HG02763 (cell line): ENCODE measurements around the gene ZBTB21.
"Not testable (repeated sequence)": the region's sequence is repeated elsewhere in the genome, so short reads cannot be mapped to it uniquely, and the experiment has no call there.

Experiments used
- ATAC-seq: cut with Tn5 transposase; IDR thresholded peaks from one replicate; pipeline ENCODE4 v1.9.1; 2021; ENCODE audit warnings: mild to moderate bottlenecking, moderate library complexity; ENCODE audit not compliant: unreplicated experiment

The ZBTB21 gene

DNA sequence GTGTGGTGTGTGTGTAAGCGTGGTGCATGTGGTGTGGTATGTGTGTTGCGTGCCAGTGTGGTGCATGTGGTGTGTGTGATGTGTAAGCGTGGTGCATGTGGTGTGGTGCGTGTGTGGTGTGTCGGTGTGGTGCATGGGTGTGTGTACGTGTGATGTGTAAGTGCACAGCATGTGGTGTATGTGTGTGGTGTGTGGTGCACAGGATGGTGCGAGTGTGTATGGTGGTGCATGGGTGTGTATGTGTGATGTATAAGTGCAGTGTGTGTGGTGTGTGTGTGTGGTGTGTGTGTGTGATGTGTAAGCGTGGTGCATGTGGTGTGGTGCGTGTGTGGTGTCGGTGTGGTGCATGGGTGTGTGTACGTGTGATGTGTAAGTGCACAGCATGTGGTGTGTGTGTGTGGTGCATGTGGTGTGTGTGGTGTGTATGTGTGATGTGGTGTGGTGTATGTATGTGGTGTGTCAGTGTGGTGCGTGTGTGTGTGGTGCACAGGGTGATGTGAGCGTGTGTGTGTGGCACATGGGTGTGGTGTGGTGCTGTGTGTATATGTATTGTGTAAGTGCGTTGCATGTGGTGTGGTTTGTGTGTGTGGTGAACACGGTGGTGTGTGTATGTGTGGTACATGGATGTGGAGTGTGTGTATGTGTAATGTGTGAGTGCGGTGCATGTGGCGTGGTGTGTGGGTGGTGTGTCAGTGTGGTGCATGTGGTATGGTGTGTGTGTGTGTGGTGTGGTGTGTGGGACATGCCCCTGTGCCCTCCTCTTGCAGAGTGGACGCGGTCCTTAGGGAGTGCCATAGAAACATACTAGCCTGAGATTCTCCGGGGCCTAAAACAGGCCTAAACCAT, 55.3 kb downstream of the ZBTB21 start:
- no peak for ATAC-seq

DNA sequence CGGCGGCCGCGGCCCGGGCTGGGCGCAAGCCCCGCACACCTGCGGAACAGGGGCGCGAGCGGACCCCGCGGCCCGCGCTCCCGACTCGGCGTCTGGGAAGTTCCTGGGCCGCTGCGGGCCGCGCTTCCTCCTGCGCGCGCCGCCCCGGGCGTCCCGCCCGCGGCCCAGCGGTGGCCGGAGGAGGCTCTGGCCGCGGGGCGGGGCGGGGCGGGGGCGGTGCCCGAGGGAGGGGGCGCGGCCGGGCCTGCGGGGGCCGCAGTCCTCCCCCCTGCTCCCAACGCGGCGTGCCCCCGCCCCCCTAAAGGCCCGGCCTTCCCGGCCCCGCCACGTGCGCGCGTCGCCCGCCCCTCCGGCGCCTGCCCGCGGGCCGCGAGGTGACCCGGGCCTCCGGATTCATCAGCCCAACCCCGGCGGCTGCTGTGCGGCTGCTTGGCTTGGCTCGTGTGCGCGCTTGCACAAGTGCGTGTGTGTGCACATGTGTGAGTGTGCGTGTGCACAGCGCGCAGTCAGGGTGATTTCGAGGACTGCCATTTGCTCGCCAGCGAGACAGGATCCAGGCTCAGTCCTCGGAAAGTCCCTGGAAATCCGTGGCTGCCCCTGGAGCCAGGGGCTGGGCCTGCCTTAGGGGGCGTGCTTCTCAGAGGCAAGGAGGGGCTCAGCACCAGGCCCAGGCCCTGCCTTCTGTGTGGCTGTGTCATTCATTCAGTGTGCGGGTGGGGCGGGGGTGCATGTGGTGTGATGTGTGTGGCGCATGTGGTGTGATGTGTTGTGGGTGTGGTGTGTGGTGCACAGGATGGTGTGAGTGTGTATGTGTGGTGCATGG, 56.1 kb downstream of the ZBTB21 start, which contains the start of gene C2CD2:
Gene C2CD2, minus strand, starts transcription at position 188 of the 823 bp plus-strand sequence. CDS start 370 bp downstream, outside the sequence.
- ATAC-seq, result no peak

- no peak for ATAC-seq
Observed at GRCh38 chr21:41953249-41953830, 56.8 kb downstream of the ZBTB21 start.

DNA sequence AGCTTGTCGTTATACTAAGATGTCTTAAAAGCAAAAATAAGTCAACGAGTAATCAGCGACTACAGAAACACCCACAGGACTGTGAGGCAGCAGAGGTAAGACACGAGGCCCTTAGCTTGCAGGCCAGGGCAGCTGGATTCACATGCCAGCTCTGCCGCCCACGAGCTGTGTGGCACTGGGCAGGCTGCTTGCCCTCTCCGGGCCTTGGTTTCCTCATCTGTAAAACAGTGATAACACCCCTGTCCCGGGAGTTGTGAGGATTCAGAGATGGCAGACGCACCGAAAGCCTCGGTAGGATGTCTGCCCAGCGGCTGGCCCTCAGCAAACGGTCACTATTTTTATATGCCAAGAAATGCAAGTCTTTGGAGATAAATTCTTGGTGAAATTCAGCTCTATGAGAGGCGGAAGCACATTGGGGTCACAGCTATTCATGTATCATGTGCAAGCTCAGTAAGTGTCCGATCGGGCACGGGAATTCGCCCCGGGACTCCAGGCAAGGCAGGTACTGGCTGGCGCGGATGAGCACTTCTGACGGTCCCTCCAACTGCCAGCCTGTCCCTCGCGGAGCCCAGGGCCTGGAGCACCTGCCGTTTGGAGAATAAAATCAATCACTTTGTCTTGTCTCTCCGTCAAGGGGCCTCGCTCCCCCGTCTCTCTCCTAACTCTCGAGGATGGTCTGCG, 57.5 kb downstream of the ZBTB21 start:
- ATAC-seq, result no peak

- no peak for ATAC-seq
Observed at GRCh38 chr21:41951876-41952567, 58.1 kb downstream of the ZBTB21 start.

GRCh38 chr21:41950941-41951351, 59.2 kb downstream of the ZBTB21 start:
- no peak for ATAC-seq

GRCh38 chr21:41949631-41950030, 60.5 kb downstream of the ZBTB21 start:
- not testable (repeated sequence) for ATAC-seq

DNA sequence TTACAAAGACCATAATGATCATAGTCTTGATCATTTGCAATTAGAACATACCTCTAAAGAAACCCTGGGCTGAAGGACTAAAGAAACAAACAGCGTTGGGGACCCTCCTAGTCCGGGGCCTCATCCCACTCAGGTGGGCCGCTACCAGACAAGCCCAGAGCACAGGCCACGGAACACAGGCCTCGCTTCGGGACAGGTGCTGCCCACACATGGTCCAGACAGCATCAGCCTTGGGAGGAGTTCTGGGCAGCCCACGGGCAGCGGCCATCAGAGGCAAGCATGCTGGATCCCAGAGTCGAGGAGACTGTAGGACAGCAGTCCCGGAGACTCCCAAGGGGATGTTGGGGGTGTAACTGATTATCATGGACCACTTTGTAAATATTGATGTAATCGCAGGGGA, 61.3 kb downstream of the ZBTB21 start:
- ATAC-seq, result no peak

GRCh38 chr21:41948078-41948895, 61.9 kb downstream of the ZBTB21 start:
- ATAC-seq, result no peak

DNA sequence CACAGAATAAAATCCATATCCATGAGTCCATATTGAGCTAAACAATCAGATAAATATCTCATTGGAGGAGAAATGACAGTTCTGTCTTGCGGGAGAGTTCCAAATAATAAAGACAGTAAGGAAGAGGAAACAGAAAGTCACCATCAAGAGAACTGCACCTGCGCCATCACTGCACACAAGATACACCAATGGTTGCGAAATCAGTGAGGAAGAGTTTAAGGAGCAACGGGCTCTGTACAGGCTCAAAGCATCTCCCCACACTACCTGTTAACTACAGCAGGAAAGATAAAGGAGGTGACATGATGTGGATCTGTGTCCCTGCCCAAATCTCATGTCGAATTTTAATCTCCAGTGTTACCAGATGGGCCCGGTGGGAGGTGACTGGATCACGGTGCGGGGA, 64.2 kb downstream of the ZBTB21 start:
- no peak for ATAC-seq

- ATAC-seq, result no peak
Observed at GRCh38 chr21:41943851-41944250, 66.3 kb downstream of the ZBTB21 start.

GRCh38 chr21:41942457-41942856, 67.7 kb downstream of the ZBTB21 start:
- ATAC-seq, result no peak

DNA sequence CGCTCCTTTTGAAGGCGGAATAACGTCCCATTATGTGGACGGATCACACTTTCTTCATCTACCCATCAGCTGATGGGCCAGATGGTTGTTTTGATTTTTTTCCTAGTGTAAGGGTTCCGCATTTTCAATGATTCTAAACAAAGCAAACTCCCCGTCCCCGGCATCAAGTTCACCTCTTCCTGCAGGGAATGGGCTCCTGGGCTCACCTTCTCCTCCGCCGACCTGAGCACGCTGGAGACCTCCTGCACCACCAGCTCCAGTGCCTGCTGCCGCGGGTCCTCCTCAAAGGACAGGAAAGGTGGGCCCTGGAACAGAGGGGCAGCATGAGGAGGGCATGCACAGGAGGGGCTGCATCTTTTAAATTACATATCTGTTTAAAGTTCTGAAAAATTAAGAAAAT, 68.2 kb downstream of the ZBTB21 start:
- ATAC-seq, result no peak

DNA sequence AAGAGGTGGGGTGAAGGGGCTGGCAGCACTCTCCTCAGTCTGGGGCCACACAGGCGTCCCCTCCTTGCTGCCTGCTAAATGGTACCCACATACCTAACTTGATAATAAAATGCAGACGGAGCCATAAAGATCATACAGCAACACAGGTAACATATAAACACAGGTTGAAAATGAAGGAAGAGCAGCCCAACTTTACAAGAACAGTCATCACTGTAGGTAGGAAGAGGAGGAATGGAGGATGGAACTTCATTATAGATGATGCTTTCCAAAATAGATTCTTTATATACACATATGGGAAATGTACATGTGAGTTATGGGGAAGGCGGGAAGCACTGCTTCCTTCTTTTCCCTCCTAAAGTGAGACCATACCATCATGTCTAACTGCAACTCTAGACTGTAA, 69.7 kb downstream of the ZBTB21 start:
- no peak for ATAC-seq

DNA sequence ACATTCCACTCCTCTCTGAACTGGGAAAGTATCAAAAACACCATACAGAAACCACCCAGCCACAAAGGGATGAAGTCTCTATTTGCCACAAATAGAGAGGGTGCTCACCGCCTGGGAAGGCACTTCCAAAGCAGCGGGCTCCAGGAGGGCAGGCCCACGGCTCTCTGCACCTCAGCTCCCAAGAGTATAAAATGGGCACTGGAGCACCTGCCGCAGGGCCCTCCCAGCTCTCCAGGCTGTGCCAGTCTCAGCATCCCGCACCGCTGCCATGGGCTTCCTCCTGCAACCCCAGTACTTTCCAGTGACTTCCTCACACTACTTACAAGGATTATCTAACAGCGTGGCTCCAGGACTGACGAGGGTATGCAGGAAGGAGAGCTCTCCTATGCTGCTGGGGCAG, 70.8 kb downstream of the ZBTB21 start:
- ATAC-seq, result no peak
